Cortex of kidney (tissue), 1 donor: ENCODE data around the gene CCDC87.
A peak's percentile ranks its signal among the peaks of the same experiment; 100 is the strongest.
"Not testable (repeated sequence)": the region's sequence is repeated elsewhere in the genome, so short reads cannot be mapped to it uniquely, and the experiment has no call there.

Experiments
- DNase-seq: peaks from one replicate; lab custom pipeline; 2025; lab: John Stamatoyannopoulos, UW

CCDC87 gene

GRCh38 chr11:66592457-66593302 is at the start of gene CCDC87, which contains the start of gene CCS:
TSS of gene CCDC87 (minus strand) at chr11:66593063. CDS start at chr11:66593015, 48 bp downstream.
TSS of gene CCS (plus strand) at chr11:66593185. CDS start at chr11:66593262, 77 bp downstream.
- peak; percentile 88 for DNase-seq

GRCh38 chr11:66641834-66642233 is 49.0 kb upstream of the CCDC87 start:
- no peak for DNase-seq

- DNase-seq: not testable (repeated sequence)
Observed at GRCh38 chr11:66639814-66640340, 47.0 kb upstream of the CCDC87 start.

- no peak for DNase-seq
Observed at GRCh38 chr11:66639066-66639813, 46.4 kb upstream of the CCDC87 start.

GRCh38 chr11:66638177-66639065 is 45.6 kb upstream of the CCDC87 start, which contains the start of gene RBM4:
TSS of gene RBM4 (plus strand) at chr11:66638703. CDS start at chr11:66639712, 1,009 bp downstream.
- DNase-seq: peak; percentile 50

GRCh38 chr11:66637557-66638176 is 44.8 kb upstream of the CCDC87 start:
- no peak for DNase-seq

- no peak for DNase-seq
Observed at GRCh38 chr11:66636411-66636810, 43.5 kb upstream of the CCDC87 start.

GRCh38 chr11:66632952-66633351 is 40.1 kb upstream of the CCDC87 start:
- DNase-seq: no peak

- no peak for DNase-seq
Observed at GRCh38 chr11:66631883-66632282, 39.0 kb upstream of the CCDC87 start.

GRCh38 chr11:66629356-66629755 is 36.5 kb upstream of the CCDC87 start:
- DNase-seq: no peak

- DNase-seq: no peak
Observed at GRCh38 chr11:66628061-66628603, 35.3 kb upstream of the CCDC87 start.

GRCh38 chr11:66626926-66627325 is 34.1 kb upstream of the CCDC87 start:
- no peak for DNase-seq

- no peak for DNase-seq
Observed at GRCh38 chr11:66626382-66626781, 33.5 kb upstream of the CCDC87 start.

- DNase-seq: no peak
Observed at GRCh38 chr11:66625752-66626149, 32.9 kb upstream of the CCDC87 start.

GRCh38 chr11:66625041-66625751 is 32.3 kb upstream of the CCDC87 start:
- no peak for DNase-seq

- no peak for DNase-seq
Observed at GRCh38 chr11:66624450-66624849, 31.6 kb upstream of the CCDC87 start.

GRCh38 chr11:66619080-66619554 is 26.3 kb upstream of the CCDC87 start:
- no peak for DNase-seq

- no peak for DNase-seq
Observed at GRCh38 chr11:66617155-66617834, 24.4 kb upstream of the CCDC87 start.

GRCh38 chr11:66616379-66617154 is 23.7 kb upstream of the CCDC87 start, which contains the start of gene RBM14:
TSS of gene RBM14 (plus strand) at chr11:66616630. CDS start at chr11:66616721, 91 bp downstream.
- DNase-seq: peak; percentile 90
